HepG2 (cell line): Measurements from ENCODE around the gene CLN6. TPM values are rescaled to one million over a fixed set of nuclear protein-coding genes. Genes with fewer than 3 reads are reported as not detected.

Source experiments
- ATAC-seq: fragments of 200-7000 bp; cut with Tn5 transposase; 3 replicates; pipeline ENCODE4 v1.9.1; 2020; ENCODE audit warnings: mild to moderate bottlenecking, moderate library complexity
- BruUV-seq: library from RNA; stranded (reverse); fragments of 400-500 nt; replicated peaks from 2 replicates; lab custom pipeline; 2021; lab: Mats Ljungman, UMichigan
- CTCF ChIA-PET: fragments of 300-600 bp; formaldehyde crosslinking; extraction: SDS; loops from one replicate; lab custom pipeline; 2021; ENCODE audit warnings: low total read pairs, inconsistent platforms, low intra/inter-chr PET ratio; lab: Yijun Ruan, JAX
- POLR2A ChIA-PET: fragments of 350-600 bp; sonication (Branson Sonifier 250); formaldehyde crosslinking; loops from one replicate; lab custom pipeline; 2020; ENCODE audit warnings: antibody characterized with exemption, inconsistent platforms; lab: Yijun Ruan, JAX
- DNase-seq: peaks from one replicate; pipeline ENCODE4 v3.0.0-alpha.2; 2015; ENCODE audit warnings: low spot score
- FAIRE-seq: peaks from 3 replicates; lab custom pipeline; 2011; peaks lifted over from hg19 to GRCh38; lab: Jason Lieb, UNC
- H2AFZ ChIP-seq: one replicate; pipeline ENCODE4 v1.6.1; 2011; ENCODE audit warnings: low read length, inconsistent platforms
- H3K27ac ChIP-seq: fragments of 300-600 bp; 3 replicates; pipeline ENCODE4 v1.8.0; 2011; ENCODE audit warnings: mixed run types, mild to moderate bottlenecking, mixed read lengths, low read length, inconsistent platforms; ENCODE audit not compliant: insufficient read depth; ENCODE audit errors: extremely low read length
- H3K27me3 ChIP-seq, 2 experiments: fragments of 200-600 bp in 1 of 2; 2 replicates in 1 of 2; 3 replicates in 1 of 2; pipeline versions ENCODE4 v1.6.0 to v1.8.0; 2011; ENCODE audit warnings: low read length in 2 of 2, mild to moderate bottlenecking in 2 of 2, moderate library complexity in 2 of 2, inconsistent platforms in 1 of 2; ENCODE audit not compliant: insufficient read depth in 2 of 2, control insufficient read depth in 1 of 2
- H3K36me3 ChIP-seq, 2 experiments: fragments of 200-600 bp in 1 of 2; replicated peaks in 1 of 2; 2 replicates in 1 of 2; 3 replicates in 1 of 2; pipeline versions ENCODE4 v1.5.1 to v1.8.0; 2011; ENCODE audit warnings: low read length in 2 of 2, inconsistent platforms in 1 of 2; ENCODE audit not compliant: insufficient read depth in 2 of 2, control insufficient read depth in 1 of 2
- H3K4me1 ChIP-seq: 2 replicates; pipeline ENCODE4 v1.5.1; 2012; ENCODE audit warnings: low read length, inconsistent platforms; ENCODE audit not compliant: insufficient read depth
- H3K4me2 ChIP-seq: 2 replicates; pipeline ENCODE4 v1.6.0; 2011; ENCODE audit warnings: low read depth, low read length, inconsistent platforms
- H3K4me3 ChIP-seq, 3 experiments: fragments of 200-600 bp in 1 of 3; sonication (generic), shearing (Covaris generic) in 1 of 3; replicated peaks in 1 of 3; 2 replicates each; pipeline ENCODE4 v1.5.1; 2011 to 2016; ENCODE audit warnings: low read length in 3 of 3, inconsistent platforms in 2 of 3, low read depth in 2 of 3, mild to moderate bottlenecking in 2 of 3, control low read depth in 1 of 3, mixed read lengths in 1 of 3; ENCODE audit not compliant: insufficient read depth in 1 of 3
- H3K79me2 ChIP-seq: one replicate; pipeline ENCODE4 v1.6.1; 2011; ENCODE audit warnings: low read length, inconsistent platforms; ENCODE audit not compliant: insufficient read depth
- H3K9ac ChIP-seq: 2 replicates; pipeline ENCODE4 v1.6.0; 2011; ENCODE audit warnings: mild to moderate bottlenecking, low read depth, low read length, inconsistent platforms; ENCODE audit not compliant: insufficient read depth
- H3K9me3 ChIP-seq: 2 replicates; pipeline ENCODE4 v1.5.1; 2012; ENCODE audit warnings: mild to moderate bottlenecking, low read length
- H4K20me1 ChIP-seq: 2 replicates; pipeline ENCODE4 v1.6.0; 2011; ENCODE audit warnings: inconsistent platforms, mild to moderate bottlenecking, low read length, moderate library complexity; ENCODE audit not compliant: insufficient read depth
- ARID2 ChIP-seq: sonication (generic); formaldehyde crosslinking; IDR thresholded peaks from 2 replicates; pipeline ENCODE4 v1.8.1; 2022; ENCODE audit warnings: mild to moderate bottlenecking, missing genetic modification reagents, borderline replicate concordance
- BORCS8-MEF2B ChIP-seq: sonication (generic); formaldehyde crosslinking; IDR thresholded peaks from 2 replicates; pipeline ENCODE4 v1.8.0; 2022; ENCODE audit warnings: mild to moderate bottlenecking, missing genetic modification reagents
- HES4 ChIP-seq: sonication (generic); formaldehyde crosslinking; IDR thresholded peaks from 2 replicates; pipeline ENCODE4 v1.9.0; 2021; ENCODE audit warnings: mild to moderate bottlenecking, missing genetic modification reagents, borderline replicate concordance
- IRX3 ChIP-seq: sonication (generic); formaldehyde crosslinking; IDR thresholded peaks from 2 replicates; pipeline ENCODE4 v1.8.1; 2023; ENCODE audit warnings: mild to moderate bottlenecking, low read depth, missing genetic modification reagents, borderline replicate concordance
- MAFK ChIP-seq, 2 experiments: IDR thresholded peaks in 1 of 2; conservative IDR thresholded peaks in 1 of 2; 2 replicates each; pipeline ENCODE4 v1.6.1; 2011; ENCODE audit warnings: improper control_type of control experiment in 2 of 2, low read length in 2 of 2
- XBP1 ChIP-seq: sonication (generic); formaldehyde crosslinking; IDR thresholded peaks from 2 replicates; pipeline ENCODE4 v1.5.0; 2020; ENCODE audit warnings: missing genetic modification reagents
- WGBS: methylation state at CpG from one replicate; pipeline ENCODE4 v1.1.6; 2017; ENCODE audit warnings: low lambda C conversion rate; 5-methylcytosine and 5-hydroxymethylcytosine counted together
- in situ Hi-C: cut with HindIII; loops from 2 replicates; pipeline ENCODE4 v1.10.0; 2017; ENCODE audit warnings: low pct_unique_long_range_greater_than_20kb; ENCODE audit not compliant: extremely low pct_ligation_motif_present
- intact Hi-C: fragments of 100-400 bp; cut with micrococcal nuclease; formaldehyde crosslinking; loops from one replicate; pipeline ENCODE4 v1.10.0; 2022; ENCODE audit not compliant: unreplicated experiment
- polyA plus RNA-seq, 8 experiments: library from polyadenylated mRNA; depleted of rRNA in 3 of 8; stranded (reverse) in 7 of 8; unstranded in 1 of 8; fragments of >200 nt; fragmentation: Illumina TruSeq in 4 of 8; extraction: Trizol in 4 of 8; gene quantifications; 2 replicates each; pipeline versions ENCODE4 v1.2.1 to v1.2.3, GENCODE V29; 2011 to 2016; ENCODE audit warnings: low read depth in 4 of 8, missing spikeins in 1 of 8, mixed read lengths in 1 of 8; ENCODE audit not compliant: insufficient read depth in 1 of 8
- total RNA-seq, 5 experiments: library from RNA; depleted of rRNA; stranded (reverse); fragments of >200 nt; fragmentation: Illumina TruSeq; extraction: Trizol; gene quantifications; 2 replicates each; pipeline ENCODE4 v1.2.3, GENCODE V29; 2016; ENCODE audit warnings: low read depth in 1 of 5
- TF ChIP-seq, protein P1 (sequence below): sonication (generic); formaldehyde crosslinking; IDR thresholded peaks from 2 replicates; pipeline ENCODE4 v1.4.0; 2020; ENCODE audit warnings: missing genetic modification reagents
- TF ChIP-seq, protein P2 (sequence below): sonication (generic); formaldehyde crosslinking; IDR thresholded peaks from 2 replicates; pipeline ENCODE4 v1.4.0; 2020; ENCODE audit warnings: missing genetic modification reagents
- TF ChIP-seq, protein P3 (sequence below), 2 experiments: sonication (generic) in 1 of 2; formaldehyde crosslinking in 1 of 2; IDR thresholded peaks; 2 replicates each; pipeline versions ENCODE4 v1.5.1 to v1.6.1; 2011 to 2020; ENCODE audit warnings: borderline replicate concordance in 1 of 2, low read depth in 1 of 2, low read length in 1 of 2, mild to moderate bottlenecking in 1 of 2, missing genetic modification reagents in 1 of 2, moderate library complexity in 1 of 2

Gene CLN6
- total and polyA plus RNA-seq, 2 of the 13 experiments (the other 11 are each of a cell fraction or from before 2014, with no cell fraction given): 24.9 to 27.1 TPM

DNA sequence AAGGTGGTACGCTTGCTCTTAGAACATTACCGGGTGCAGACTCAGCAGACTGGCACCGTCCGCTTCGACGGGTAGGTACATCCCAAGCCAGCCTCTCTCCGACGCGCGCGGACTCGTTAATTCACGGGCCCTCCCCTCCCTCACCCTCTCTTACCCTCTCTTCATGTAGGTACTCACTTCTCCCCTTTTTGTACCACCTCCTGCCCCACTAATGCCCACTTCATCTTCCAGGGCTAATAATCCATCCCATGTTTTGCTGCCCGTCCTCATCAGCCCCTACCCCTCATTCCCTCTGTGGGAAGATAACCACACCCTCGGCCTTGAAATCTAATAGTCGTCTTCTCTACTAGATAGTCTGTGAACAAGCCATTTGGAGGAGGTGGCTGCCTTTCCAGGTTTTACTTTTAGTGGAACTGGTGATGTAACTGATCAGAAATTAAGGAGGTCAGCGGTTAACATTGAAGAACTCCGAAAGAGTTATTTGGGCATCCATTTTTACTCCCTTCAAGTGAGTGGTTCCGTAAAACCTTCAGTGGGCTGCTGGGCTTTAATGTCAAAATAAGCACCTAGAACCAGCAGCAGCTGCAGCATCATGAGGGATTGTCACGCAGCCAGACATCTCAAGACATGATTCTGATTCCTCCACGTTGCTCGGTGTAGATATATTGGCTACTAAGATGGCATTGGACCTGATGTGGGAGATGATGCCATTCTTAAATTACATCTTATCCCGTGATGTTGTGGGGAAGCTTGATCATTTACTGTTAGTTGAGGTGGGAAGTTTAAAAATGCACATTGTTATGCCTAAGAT lies 49.3 kb upstream of the CLN6 start:
- Histone ChIP-seq H3K27me3 (no peaks in the 10 kb centered on the region; a peak in 1 of 5 replicates), H3K79me2 (peaks cover 57% of the 10 kb centered on the region), H3K4me3 (peak overlapping the region; percentile 92 to 99 (median 98)), H3K4me2 (peak overlapping the region; percentile 97), H3K9me3 (no peaks in the 10 kb centered on the region), H2AFZ (no peak overlapping the region), H3K36me3 (no peaks in the 10 kb centered on the region), H4K20me1 (peaks cover 33% of the 10 kb centered on the region), H3K4me1 (peaks cover 66% of the 10 kb centered on the region), H3K27ac (peak overlapping the region; percentile 97), H3K9ac (peak overlapping the region; percentile 93)
- ATAC-seq: peak; percentile 14; the same call in 2 of the 3 replicates
- POLR2A ChIA-PET: interaction anchor here (0.6 to 3.1 kb wide), 6 partner anchors 15 to 50 kb away, joined by 3 to 51 read pairs (median 6); partner anchors contain the start of gene CLN6
- in situ Hi-C loops (no loop called here), intact Hi-C loops (loop anchor here (5.0 kb wide), 1 partner anchor 46 kb away; no protein-coding TSS in a partner anchor)
- DNase-seq: no peak
- CTCF ChIA-PET: interaction anchor here (1.0 to 1.5 kb wide), 2 partner anchors 26 to 28 kb away, joined by 3 to 5 read pairs; no protein-coding TSS in a partner anchor
- no peak for FAIRE-seq
- TF ChIP-seq IRX3 (CRISPR knock-in tag) (0 out of 2 replicates have a peak, but pooled peaks have one; percentile 5), BORCS8-MEF2B (CRISPR knock-in tag) (0 out of 2 replicates have a peak, but pooled peaks have one; percentile 8), MAFK (conservative IDR thresholded peaks at IDR 0.05 in 1 of 2, IDR thresholded peaks at IDR 0.05 in 1 of 2; ENCODE audit: low read length in 2 of 2) (peak in 1 of 2 experiments; percentile 16; a peak in 1 of 4 replicates), XBP1 (no peak), HES4 (CRISPR knock-in tag) (peak; percentile 51; the same call in 1 of the 2 replicates), ARID2 (CRISPR knock-in tag) (0 out of 2 replicates have a peak, but pooled peaks have one; percentile 22)
- TF ChIP-seq, protein P1, sequence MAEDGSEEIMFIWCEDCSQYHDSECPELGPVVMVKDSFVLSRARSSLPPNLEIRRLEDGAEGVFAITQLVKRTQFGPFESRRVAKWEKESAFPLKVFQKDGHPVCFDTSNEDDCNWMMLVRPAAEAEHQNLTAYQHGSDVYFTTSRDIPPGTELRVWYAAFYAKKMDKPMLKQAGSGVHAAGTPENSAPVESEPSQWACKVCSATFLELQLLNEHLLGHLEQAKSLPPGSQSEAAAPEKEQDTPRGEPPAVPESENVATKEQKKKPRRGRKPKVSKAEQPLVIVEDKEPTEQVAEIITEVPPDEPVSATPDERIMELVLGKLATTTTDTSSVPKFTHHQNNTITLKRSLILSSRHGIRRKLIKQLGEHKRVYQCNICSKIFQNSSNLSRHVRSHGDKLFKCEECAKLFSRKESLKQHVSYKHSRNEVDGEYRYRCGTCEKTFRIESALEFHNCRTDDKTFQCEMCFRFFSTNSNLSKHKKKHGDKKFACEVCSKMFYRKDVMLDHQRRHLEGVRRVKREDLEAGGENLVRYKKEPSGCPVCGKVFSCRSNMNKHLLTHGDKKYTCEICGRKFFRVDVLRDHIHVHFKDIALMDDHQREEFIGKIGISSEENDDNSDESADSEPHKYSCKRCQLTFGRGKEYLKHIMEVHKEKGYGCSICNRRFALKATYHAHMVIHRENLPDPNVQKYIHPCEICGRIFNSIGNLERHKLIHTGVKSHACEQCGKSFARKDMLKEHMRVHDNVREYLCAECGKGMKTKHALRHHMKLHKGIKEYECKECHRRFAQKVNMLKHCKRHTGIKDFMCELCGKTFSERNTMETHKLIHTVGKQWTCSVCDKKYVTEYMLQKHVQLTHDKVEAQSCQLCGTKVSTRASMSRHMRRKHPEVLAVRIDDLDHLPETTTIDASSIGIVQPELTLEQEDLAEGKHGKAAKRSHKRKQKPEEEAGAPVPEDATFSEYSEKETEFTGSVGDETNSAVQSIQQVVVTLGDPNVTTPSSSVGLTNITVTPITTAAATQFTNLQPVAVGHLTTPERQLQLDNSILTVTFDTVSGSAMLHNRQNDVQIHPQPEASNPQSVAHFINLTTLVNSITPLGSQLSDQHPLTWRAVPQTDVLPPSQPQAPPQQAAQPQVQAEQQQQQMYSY (CRISPR knock-in tag): peak; percentile 91
- TF ChIP-seq, protein P2, sequence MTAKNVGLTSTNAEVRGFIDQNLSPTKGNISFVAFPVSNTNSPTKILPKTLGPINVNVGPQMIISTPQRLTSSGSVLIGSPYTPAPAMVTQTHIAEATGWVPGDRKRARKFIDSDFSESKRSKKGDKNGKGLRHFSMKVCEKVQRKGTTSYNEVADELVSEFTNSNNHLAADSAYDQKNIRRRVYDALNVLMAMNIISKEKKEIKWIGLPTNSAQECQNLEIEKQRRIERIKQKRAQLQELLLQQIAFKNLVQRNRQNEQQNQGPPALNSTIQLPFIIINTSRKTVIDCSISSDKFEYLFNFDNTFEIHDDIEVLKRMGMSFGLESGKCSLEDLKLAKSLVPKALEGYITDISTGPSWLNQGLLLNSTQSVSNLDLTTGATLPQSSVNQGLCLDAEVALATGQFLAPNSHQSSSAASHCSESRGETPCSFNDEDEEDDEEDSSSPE (CRISPR knock-in tag): no peak; the same call in 1 of the 2 replicates
- TF ChIP-seq, protein P3, sequence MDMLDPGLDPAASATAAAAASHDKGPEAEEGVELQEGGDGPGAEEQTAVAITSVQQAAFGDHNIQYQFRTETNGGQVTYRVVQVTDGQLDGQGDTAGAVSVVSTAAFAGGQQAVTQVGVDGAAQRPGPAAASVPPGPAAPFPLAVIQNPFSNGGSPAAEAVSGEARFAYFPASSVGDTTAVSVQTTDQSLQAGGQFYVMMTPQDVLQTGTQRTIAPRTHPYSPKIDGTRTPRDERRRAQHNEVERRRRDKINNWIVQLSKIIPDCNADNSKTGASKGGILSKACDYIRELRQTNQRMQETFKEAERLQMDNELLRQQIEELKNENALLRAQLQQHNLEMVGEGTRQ (IDR thresholded peaks at IDR 0.05; ENCODE audit: low read depth, low read length): no peak
- TF ChIP-seq, protein P3 (CRISPR knock-in tag; IDR thresholded peaks at IDR 0.05; ENCODE audit: borderline replicate concordance): peak; percentile 27; the same call in 1 of the 2 replicates
- BruUV-seq: TSS peak; percentile 52
- WGBS: under 1% methylated on average over 22 of the region's 23 CpGs
